ENCODE data around the gene RAB36. TPM values are rescaled to one million over a fixed set of nuclear protein-coding genes. Genes with fewer than 3 reads are reported as not detected.

RAB36 gene
- total RNA-seq, 1 donor from 2014 or later: 1.8 TPM

- Histone ChIP-seq H3K27me3 (no peaks in the 10 kb centered on the region), H3K27ac (no peak overlapping the region), H3K4me3 (no peak overlapping the region), H3K4me1 (no peaks in the 10 kb centered on the region), H3K9me3 (no peaks in the 10 kb centered on the region), H3K36me3 (no peaks in the 10 kb centered on the region)
- TF ChIP-seq, protein P1, sequence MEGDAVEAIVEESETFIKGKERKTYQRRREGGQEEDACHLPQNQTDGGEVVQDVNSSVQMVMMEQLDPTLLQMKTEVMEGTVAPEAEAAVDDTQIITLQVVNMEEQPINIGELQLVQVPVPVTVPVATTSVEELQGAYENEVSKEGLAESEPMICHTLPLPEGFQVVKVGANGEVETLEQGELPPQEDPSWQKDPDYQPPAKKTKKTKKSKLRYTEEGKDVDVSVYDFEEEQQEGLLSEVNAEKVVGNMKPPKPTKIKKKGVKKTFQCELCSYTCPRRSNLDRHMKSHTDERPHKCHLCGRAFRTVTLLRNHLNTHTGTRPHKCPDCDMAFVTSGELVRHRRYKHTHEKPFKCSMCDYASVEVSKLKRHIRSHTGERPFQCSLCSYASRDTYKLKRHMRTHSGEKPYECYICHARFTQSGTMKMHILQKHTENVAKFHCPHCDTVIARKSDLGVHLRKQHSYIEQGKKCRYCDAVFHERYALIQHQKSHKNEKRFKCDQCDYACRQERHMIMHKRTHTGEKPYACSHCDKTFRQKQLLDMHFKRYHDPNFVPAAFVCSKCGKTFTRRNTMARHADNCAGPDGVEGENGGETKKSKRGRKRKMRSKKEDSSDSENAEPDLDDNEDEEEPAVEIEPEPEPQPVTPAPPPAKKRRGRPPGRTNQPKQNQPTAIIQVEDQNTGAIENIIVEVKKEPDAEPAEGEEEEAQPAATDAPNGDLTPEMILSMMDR (IDR thresholded peaks at IDR 0.05): no peak
- DNase-seq (ENCODE audit: low spot score in 2 of 2): no peak
- intact Hi-C loops (cut with DNase I): no loop called here
Measured at GRCh38 chr22:23109441-23109978, 35.8 kb upstream of the RAB36 start.

- no peak for DNase-seq (ENCODE audit: low spot score in 2 of 2)
Measured at GRCh38 chr22:23110190-23110921, 34.9 kb upstream of the RAB36 start.

GRCh38 chr22:23110922-23111527 lies 34.3 kb upstream of the RAB36 start:
- Histone ChIP-seq H3K9me3 (no peaks in the 10 kb centered on the region), H3K4me3 (no peak overlapping the region), H3K27me3 (no peaks in the 10 kb centered on the region), H3K27ac (no peak overlapping the region), H3K36me3 (no peaks in the 10 kb centered on the region), H3K4me1 (no peaks in the 10 kb centered on the region)
- intact Hi-C loops (cut with DNase I): no loop called here
- no peak for DNase-seq (ENCODE audit: low spot score in 2 of 2)
- TF ChIP-seq, protein P1 (IDR thresholded peaks at IDR 0.05): no peak

More at GRCh38 chr22:23110190-23110921, 34.9 kb upstream of the RAB36 start:
- Histone ChIP-seq H3K4me3 (no peak overlapping the region), H3K27me3 (no peaks in the 10 kb centered on the region), H3K9me3 (no peaks in the 10 kb centered on the region), H3K4me1 (no peaks in the 10 kb centered on the region), H3K36me3 (no peaks in the 10 kb centered on the region), H3K27ac (no peak overlapping the region)
- TF ChIP-seq, protein P1 (IDR thresholded peaks at IDR 0.05): no peak
- intact Hi-C loops (cut with DNase I): no loop called here

- TF ChIP-seq, protein P1 (IDR thresholded peaks at IDR 0.05): no peak
- Histone ChIP-seq H3K9me3 (no peaks in the 10 kb centered on the region), H3K27me3 (no peaks in the 10 kb centered on the region), H3K4me3 (no peak overlapping the region), H3K36me3 (no peaks in the 10 kb centered on the region), H3K27ac (no peak overlapping the region), H3K4me1 (no peaks in the 10 kb centered on the region)
- no peak for DNase-seq (ENCODE audit: low spot score in 2 of 2)
- intact Hi-C loops (cut with DNase I): no loop called here
Measured at GRCh38 chr22:23112472-23113012, 32.7 kb upstream of the RAB36 start.

- Histone ChIP-seq H3K36me3 (no peaks in the 10 kb centered on the region), H3K9me3 (no peaks in the 10 kb centered on the region), H3K27ac (no peak overlapping the region), H3K4me3 (no peak overlapping the region), H3K4me1 (no peaks in the 10 kb centered on the region), H3K27me3 (no peaks in the 10 kb centered on the region)
- intact Hi-C loops (cut with DNase I): no loop called here
- no peak for DNase-seq (ENCODE audit: low spot score in 2 of 2)
- TF ChIP-seq, protein P1 (IDR thresholded peaks at IDR 0.05): no peak
Measured at GRCh38 chr22:23113067-23113846, 32.0 kb upstream of the RAB36 start.
